Skin epidermis (tissue), 12 donors: ENCODE data around the gene TRMT6.

ENCODE experiments used
- H3K27ac ChIP-seq, 21 experiments: fragments of 200-600 bp; sonication (generic) in 11 of 21; one replicate each; pipeline ENCODE4 v1.5.0; 2020; ENCODE audit warnings: mild to moderate bottlenecking in 3 of 21, inconsistent platforms in 2 of 21, moderate library complexity in 2 of 21
- H3K4me3 ChIP-seq, 7 experiments: fragments of 200-600 bp; sonication (generic) in 2 of 7; one replicate each; pipeline ENCODE4 v1.5.0; 2020; ENCODE audit warnings: inconsistent platforms in 2 of 7, mild to moderate bottlenecking in 2 of 7, moderate library complexity in 1 of 7

TRMT6 gene

GRCh38 chr20:5910186-5910585 lies 40.1 kb downstream of the TRMT6 start:
- H3K4me3 ChIP-seq = no peak overlapping the region
- no peak overlapping the region for H3K27ac ChIP-seq

DNA sequence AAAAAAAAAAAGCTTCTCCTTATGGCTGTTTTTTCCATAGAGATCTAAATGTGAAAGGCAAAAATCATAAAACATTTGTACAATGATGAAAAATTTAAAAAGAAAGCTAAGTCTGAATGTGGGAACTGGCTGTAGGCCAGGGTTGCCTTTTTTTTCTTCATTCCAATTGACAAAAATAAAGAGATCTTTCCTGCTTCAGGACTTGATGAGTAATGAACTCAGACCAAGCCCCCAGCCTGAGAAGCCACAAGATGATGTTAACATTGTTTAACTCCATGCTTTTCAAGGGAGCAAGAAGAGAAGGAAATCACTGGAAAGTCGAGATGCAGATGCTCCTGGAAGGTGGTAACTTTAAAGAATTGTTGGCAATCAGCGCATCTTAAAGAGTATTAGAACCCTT lies 41.4 kb downstream of the TRMT6 start:
- H3K27ac ChIP-seq = no peak overlapping the region
- no peak overlapping the region for H3K4me3 ChIP-seq

DNA sequence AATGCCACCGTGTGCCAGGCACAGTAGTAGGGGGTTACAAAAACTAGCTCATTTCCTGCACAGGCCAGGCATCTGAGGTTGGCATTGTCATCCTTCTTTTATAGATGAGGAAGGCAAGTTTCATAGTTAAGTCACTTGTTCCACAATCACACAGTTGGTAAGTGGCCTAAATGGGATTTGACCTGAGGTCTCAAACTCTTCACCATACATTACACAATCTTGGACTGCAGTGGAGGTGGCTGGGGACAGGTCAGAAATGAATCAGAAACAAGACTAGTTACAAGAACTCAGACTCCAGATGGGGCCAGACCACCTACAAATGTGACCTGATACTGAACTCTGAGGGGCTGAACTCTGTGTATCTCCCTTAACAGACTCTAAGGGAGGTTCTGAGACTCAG lies 49.4 kb downstream of the TRMT6 start:
- H3K4me3 ChIP-seq = no peak overlapping the region
- no peak overlapping the region for H3K27ac ChIP-seq

DNA sequence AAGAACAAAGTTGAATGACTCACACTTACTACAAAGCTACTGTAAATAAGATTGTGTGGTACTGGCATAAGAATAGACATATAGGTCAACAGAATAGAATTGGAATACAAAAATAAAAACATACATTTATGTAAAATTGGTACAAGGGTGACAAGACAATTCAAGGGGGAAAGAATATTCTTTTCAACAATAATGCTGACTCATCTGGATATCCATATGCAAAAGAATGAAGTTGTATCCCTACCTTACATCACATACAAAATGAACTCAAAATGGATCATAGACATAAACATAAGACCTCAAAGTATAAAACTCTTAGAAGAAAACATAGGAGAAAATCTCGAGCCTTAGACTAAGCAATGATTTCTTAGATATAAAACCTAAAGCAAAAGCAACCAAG lies 50.9 kb downstream of the TRMT6 start:
- H3K4me3 ChIP-seq = no peak overlapping the region
- H3K27ac ChIP-seq = no peak overlapping the region

DNA sequence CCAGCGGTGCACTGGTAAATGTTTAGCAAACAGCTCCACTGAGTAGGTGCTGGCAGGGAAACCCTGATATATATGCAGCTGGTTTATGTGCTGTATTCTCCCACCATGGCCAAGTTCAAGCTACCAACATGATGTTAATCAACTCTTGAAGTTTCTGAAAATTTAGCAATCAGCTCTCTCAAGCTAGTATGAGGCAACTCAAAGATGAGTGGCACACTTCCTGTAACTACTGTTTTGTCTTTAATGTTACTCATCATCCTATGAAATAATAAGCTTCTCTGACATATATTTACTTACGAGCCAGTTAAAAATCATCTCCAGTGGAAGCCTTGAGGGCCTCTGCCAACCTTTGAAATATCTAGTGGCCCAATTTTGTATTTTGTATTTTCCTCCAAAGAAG lies 54.7 kb downstream of the TRMT6 start:
- no peak overlapping the region for H3K27ac ChIP-seq

DNA sequence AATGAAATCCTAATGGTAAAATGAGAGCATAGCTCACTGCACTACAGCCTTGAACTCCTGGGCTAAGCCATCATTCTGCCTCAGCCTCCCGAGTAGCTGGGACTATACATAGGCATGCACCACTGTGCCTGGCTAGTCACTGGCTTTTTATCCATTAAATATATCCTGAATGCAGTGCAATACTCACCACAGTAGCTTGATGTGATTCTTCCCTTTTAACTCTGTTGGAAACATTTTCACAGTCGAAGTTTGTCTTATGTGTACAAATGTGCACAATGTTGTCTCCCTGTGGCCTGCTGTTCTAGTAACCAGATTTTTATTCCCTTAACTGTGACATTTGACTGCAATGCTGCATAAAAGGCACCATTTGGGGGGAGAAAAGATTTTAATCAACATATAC lies 56.7 kb downstream of the TRMT6 start:
- Histone ChIP-seq H3K4me3 (no peak overlapping the region), H3K27ac (no peak overlapping the region)

More for the DNA sequence above, 54.7 kb downstream of the TRMT6 start:
- H3K4me3 ChIP-seq = no peak overlapping the region

- Histone ChIP-seq H3K27ac (no peak overlapping the region), H3K4me3 (no peak overlapping the region)
Measured at GRCh38 chr20:5893052-5893451, 57.3 kb downstream of the TRMT6 start.

DNA sequence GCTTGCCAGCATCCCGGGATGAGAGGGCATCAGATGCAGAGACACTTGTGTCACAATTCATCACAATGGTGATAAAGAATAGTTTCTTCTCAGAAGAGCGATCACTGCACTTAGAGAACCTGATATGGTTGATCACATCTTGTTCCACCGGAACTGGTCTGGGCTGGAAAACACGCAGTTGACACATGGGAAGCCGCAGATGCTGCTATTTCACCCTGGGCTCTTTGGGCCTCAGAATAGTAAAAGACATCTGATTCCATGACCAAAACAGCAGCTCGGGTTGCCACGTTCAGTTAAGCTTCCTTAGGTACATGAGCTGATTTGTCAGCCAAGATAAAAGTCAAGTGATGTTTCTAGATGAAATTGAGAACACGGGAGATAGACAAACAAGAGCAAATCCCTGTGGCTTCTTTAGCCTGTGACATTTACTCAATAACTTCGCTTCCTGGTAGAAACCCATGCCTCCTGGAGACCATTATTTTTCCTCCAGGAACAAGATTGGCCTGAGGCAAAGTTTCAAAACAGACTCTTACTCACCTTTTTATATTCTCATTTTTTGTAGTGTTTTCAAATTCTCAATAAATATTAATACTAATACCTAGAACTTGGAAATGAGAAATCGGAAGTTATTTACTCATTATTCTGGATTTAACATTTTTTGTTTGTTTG lies 59.4 kb downstream of the TRMT6 start:
- Histone ChIP-seq H3K27ac (no peak overlapping the region), H3K4me3 (no peak overlapping the region)

DNA sequence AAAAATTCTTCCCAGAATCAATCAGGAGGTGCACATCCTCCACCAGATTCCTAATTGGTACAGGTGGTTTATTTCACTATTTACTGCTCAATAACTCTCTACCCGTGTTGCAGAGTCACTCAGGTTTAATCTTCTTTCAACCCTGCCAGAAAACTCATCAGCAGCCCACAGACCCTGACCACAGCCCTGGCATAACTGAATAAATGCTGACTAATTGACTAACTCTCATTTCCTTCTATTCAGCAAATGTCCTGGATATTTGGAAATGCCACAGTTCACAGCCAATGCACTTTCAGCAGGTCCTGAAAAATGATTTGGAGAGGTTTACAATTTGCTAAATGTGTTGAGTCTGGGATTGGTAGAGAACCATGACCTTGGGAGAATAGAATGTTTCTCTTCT lies 62.3 kb downstream of the TRMT6 start:
- Histone ChIP-seq H3K4me3 (no peak overlapping the region), H3K27ac (no peak overlapping the region)

DNA sequence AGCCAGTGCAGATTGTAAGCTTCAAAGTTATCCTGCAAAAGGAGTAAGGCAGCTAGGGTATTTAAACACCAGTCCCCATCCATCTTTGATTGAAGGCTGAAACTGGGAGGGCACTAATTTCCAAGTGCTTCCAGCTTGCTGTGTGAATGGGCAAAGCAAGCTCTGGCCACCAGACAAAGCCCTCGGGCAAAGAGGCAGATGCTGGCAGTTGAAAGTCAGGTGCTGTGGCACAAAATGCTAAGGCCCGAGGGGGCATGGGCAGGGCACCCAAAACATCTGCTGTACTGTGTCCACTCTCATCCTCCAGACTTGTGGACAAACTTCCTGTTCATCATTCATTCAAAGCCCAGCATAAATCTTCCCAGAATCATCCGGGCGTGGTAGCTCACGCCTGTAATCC lies 62.9 kb downstream of the TRMT6 start:
- H3K27ac ChIP-seq = no peak overlapping the region

More for the DNA sequence above, 62.9 kb downstream of the TRMT6 start:
- H3K4me3 ChIP-seq = no peak overlapping the region
